GM23338 (cell line): ENCODE data around the gene MIDN.

ENCODE experiments used
- EZH2phosphoT487 ChIP-seq: fragments of 200-600 bp; sonication (generic); IDR thresholded peaks from one replicate; pipeline ENCODE4 v1.8.1; 2018; ENCODE audit warnings: antibody characterized with exemption; ENCODE audit not compliant: unreplicated experiment
- POLR2AphosphoS5 ChIP-seq: IDR thresholded peaks from 2 replicates; pipeline ENCODE4 v1.6.1; 2016; ENCODE audit warnings: antibody characterized with exemption, low read depth

GRCh38 chr19:1247748-1248138, 640 bp upstream of the MIDN start:
- TF ChIP-seq EZH2phosphoT487: no peak
- TF ChIP-seq POLR2AphosphoS5: no peak
